HPDE6-E6E7 (cell line): ENCODE data around the gene BCKDK.
A peak's percentile ranks its signal among the peaks of the same experiment; 100 is the strongest.
"Not testable (repeated sequence)": the region's sequence is repeated elsewhere in the genome, so short reads cannot be mapped to it uniquely, and the experiment has no call there.

Experiments used
- DNase-seq: peaks from one replicate; pipeline ENCODE4 v3.0.0; 2011; ENCODE audit warnings: missing footprints; ENCODE audit errors: extremely low spot score

The BCKDK gene

GRCh38 chr16:31094424-31095120 is 13.6 kb upstream of the BCKDK start, which contains the start of gene VKORC1:
TSS of gene VKORC1 (minus strand) at chr16:31094797. CDS start at chr16:31094729, 68 bp downstream.
- DNase-seq = peak; percentile 98

- no peak for DNase-seq
These were observed 8.1 kb upstream of the BCKDK start for GRCh38 chr16:31099860-31100638.

DNA sequence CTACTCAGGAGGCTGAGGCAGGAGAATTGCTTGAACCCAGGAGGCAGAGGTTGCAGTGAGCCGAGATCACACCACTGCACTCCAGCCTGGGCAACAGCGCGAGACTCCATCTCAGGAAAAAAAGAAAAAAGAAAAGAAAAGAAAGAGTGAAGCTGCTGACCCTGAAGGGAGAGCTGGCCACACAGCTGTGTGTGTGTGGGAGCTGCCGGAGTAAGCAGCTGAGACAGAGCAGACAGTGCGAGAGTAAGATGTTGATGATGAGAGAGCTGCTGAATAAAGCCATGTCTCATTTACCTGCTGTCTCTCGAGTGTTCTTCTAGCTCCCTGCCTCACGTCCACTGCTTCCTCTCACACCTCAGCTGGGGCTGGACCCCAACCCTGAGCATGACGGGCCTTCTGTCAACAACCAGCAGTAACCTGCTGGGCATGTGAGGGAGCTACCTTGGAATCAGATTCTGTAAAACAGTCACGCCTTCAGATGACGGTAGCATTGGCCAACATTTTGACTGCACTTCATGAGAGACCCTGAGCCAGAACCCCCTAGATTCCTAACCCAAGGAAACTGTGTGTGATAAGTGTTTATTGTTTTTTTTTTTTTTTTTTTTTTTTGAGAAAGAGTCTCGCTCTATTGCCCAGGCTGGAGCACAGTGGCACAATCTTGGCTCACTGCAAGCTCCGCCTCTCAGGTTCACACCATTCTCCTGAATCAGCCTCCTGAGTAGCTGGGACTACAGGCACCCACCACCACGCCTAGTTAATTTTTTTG is 7.1 kb upstream of the BCKDK start:
- DNase-seq = not testable (repeated sequence)

GRCh38 chr16:31105677-31106213 is 2.4 kb upstream of the BCKDK start:
- no peak for DNase-seq

DNA sequence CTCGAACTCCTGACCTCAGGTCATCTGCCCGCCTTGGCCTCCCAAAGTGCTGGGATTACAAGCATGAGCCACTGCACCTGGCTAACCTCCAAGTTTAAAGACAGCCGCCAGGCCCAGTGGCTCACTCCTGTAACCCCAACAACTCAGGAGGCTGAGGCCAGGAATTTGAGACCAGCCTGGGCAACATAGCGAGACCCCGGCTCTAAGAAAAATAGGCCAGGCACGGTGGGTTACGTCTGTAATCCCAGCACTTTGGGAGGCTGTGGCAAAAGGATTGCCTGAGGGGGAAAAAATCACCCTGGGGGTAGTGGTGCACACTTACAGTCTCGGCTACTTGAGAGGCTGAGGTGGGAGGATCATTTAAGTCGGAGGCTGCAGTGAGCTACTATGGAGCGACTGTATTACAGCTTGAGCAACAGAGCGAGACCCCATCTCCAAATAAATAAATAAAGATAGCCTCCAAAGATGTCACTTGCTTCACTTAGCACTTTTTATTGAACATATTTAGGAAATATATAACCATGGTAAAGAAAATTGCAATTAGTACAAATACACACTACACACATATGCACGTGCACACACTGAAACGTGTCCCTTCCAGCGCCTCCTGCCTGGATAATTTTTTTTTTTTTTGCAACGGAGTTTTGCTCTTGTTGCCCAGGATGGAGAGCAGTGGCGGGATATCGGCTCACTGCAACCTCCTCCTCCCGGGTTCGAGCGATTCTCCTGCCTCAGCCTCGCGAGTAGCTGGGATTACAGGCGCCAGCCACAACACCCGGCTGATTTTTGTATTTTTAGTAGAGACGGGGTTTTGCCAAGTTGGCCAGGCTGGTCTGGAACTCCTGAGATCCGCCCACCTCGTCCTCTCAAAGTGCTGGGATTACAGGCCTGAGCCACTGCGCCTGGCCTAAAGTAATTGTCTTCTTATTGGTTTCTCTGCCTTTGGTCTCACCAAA is 1.4 kb upstream of the BCKDK start:
- DNase-seq = no peak

DNA sequence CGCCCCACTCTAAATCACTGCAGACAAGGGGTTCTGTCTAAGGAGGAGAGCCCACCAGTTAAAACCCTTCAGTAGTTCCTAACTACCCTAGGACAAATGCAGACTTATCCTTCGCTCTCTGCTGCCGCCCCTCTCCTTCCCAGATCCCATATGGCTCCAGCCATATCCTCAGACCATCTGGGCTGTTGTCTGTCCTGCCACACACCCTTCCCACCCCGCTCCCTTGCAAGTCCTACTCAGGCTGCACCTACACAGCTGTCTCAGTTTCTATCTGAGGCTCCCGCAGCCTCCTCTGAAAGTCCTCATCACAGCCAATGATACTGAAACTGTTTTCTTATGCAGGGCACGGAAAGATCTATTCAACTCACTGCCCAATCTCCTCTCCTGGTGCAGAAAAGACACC is 720 bp upstream of the BCKDK start:
- DNase-seq = no peak

GRCh38 chr16:31108794-31109558 is 790 bp downstream of the BCKDK start:
- DNase-seq = no peak

- no peak for DNase-seq
These were observed 1.4 kb downstream of the BCKDK start for GRCh38 chr16:31109622-31110021.

DNA sequence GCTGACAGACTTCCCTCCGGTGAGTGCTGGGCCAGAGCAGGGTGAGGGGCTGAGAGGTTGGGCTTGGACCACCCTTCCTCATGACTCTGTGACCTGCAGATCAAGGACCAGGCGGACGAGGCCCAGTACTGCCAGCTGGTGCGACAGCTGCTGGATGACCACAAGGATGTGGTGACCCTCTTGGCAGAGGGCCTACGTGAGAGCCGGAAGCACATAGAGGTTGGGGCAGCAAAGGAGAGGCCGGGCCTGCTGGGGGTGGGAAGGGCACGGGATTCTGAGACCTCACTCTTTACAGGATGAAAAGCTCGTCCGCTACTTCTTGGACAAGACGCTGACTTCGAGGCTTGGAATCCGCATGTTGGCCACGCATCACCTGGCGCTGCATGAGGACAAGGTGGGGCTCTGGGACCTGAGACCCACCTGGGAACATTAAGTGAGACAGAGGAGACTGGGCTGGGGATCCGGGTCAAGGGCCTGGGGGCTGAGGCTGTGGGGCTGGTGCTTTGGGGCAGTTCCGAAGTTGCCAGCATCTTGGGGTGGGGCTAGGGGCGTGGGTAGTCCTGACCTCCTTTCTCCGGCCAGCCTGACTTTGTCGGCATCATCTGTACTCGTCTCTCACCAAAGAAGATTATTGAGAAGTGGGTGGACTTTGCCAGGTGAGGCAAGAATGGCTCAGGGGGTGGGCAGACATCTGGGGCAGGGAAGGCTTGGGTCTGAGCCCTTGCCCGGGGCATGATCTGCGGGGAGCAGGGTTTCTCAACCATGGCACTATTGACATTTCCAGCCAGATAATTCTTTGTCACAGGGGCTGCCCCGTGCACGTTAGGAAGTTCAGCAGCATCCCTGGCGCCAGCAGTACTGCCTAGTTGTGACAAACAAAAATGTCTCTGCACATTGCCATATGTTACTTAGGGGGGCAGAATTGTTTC is 2.2 kb downstream of the BCKDK start:
- no peak for DNase-seq

GRCh38 chr16:31111881-31112466 is 3.8 kb downstream of the BCKDK start:
- no peak for DNase-seq

DNA sequence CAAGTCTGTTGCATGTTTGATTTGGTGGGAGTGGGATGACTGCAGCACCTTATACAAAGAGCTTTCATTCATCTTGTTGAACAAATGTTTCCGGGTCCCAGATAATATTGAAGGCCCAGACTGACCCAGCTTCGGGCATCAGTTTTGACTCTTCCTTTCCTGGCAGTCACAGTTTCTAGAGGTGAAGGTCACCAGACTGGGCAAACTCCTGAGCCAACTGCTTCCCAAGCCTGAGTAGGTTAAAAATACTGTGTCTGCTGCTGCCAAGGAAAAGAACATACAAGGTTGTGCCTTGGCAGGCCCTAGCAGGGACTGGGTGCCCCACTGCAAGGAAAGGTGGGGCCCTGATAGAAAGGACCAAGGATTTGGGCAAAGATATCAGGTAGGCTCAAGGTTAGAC is 4.5 kb downstream of the BCKDK start:
- DNase-seq = no peak

- no peak for DNase-seq
These were observed 5.2 kb downstream of the BCKDK start for GRCh38 chr16:31113121-31114120.

GRCh38 chr16:31114468-31114867 is 6.3 kb downstream of the BCKDK start:
- no peak for DNase-seq

- DNase-seq = peak; percentile 91
These were observed 9.4 kb downstream of the BCKDK start, which contains the start of gene KAT8 for GRCh38 chr16:31117384-31118222. TSS of gene KAT8 (plus strand) at chr16:31117664. CDS start at chr16:31117682, 18 bp downstream.

DNA sequence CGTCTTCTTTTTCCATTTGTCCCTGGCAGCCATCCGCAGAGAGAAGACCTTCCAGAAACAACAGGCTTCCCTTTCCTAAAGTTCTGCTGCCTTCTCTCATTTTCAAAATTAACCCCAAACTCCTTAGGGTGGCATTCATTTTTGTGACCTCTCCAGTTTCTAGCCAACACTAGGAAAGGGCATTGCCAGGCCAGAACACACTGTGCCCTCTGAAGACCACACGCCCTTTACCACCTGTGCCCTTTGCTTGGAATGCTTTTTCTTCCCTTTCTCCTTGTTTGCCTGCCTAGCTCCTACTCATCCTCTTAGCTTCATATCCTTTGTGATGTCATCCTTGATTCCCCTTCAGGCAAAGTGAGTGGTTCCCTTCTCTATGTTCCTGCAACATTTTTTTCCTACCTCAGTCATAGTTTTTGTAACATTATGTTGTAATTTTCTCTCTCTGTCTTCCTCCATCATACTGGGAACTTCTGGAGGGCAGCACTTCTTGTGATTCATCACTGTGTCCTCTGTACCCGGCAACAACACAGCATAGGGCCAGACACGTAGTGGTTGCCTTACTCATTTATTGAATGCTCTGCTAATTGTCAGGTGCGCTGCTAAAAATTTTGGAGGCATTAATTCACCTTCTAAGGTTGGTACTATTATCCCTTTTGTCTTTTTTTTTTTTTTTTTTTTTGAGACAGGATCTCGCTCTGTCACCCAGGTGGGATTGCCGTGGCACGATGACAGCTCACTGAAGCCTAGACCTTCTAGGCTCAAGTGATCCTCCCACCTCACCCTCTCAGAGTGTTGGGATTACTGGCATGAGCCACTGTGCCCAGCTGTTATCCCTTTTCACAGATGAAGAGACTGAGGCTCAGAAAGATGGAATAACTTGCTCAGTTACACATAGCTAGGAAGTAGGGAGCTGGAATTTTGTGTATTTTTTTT is 10.3 kb downstream of the BCKDK start:
- peak; percentile 78 for DNase-seq
